ENCODE results near the gene PACS2.

DNA sequence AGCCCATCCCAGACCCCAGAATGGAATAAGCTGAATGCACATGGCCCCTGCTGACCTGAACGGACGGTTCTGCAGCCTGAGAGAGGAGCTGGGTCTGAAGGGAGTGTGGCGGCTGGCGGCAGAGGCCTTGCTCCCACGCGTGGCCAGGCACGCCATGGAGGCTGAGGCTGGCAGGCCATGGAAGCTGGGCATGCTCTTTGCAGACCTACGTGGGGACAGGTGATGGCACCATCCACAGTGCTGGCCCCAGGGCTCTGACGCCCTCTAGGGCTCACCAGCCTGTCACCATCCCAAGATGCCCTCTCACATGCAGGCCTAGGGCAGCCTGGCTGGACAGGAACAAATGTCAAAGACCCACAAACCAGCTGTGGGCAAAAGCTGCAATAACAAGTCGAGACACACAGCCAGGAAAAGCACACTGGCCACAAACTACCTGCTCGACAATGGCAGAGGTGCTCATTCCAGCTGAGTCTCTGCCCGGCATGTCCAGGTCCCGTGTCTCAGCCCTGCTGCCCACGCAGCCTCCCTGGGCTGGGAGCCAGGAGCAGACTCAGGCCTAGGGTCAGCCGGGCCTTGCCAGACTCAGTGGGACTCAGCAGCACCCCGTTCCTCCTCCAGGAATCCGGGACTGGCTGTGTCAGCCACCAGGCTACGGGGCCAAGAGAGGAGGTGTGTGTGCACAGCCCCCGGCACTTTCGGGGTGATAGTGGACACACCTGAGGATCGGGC lies 46.6 kb upstream of the PACS2 start:
- TF ChIP-seq, protein P1, sequence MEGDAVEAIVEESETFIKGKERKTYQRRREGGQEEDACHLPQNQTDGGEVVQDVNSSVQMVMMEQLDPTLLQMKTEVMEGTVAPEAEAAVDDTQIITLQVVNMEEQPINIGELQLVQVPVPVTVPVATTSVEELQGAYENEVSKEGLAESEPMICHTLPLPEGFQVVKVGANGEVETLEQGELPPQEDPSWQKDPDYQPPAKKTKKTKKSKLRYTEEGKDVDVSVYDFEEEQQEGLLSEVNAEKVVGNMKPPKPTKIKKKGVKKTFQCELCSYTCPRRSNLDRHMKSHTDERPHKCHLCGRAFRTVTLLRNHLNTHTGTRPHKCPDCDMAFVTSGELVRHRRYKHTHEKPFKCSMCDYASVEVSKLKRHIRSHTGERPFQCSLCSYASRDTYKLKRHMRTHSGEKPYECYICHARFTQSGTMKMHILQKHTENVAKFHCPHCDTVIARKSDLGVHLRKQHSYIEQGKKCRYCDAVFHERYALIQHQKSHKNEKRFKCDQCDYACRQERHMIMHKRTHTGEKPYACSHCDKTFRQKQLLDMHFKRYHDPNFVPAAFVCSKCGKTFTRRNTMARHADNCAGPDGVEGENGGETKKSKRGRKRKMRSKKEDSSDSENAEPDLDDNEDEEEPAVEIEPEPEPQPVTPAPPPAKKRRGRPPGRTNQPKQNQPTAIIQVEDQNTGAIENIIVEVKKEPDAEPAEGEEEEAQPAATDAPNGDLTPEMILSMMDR (conservative IDR thresholded peaks at IDR 0.05) = no peak
- TF ChIP-seq EZH2 (IDR thresholded peaks at IDR 0.05; ENCODE audit: low read depth) = no peak

Measured in PC-9 (cell line).